GM23338 (cell line): Measurements from ENCODE around the gene C1QTNF5. TPM values are rescaled to one million over a fixed set of nuclear protein-coding genes. Genes with fewer than 3 reads are reported as not detected.

Experiments used
- ATAC-seq: fragments of 200-7000 bp; cut with Tn5 transposase; 3 replicates; pipeline ENCODE4 v1.9.1; 2020
- DNase-seq: peaks from one replicate; pipeline ENCODE4 v3.0.0-alpha.2; 2015; ENCODE audit warnings: low spot score
- H2AFZ ChIP-seq: fragments of 200-600 bp; sonication (generic); 2 replicates; pipeline ENCODE4 v1.8.0; 2016; ENCODE audit warnings: antibody characterized with exemption, mild to moderate bottlenecking, moderate library complexity
- H3F3A ChIP-seq: fragments of 200-600 bp; sonication (generic); replicated peaks from 2 replicates; pipeline ENCODE4 v1.8.0; 2017; ENCODE audit warnings: antibody characterized with exemption, mixed run types, low read depth
- H3K27ac ChIP-seq: fragments of 200-600 bp; sonication (generic); 2 replicates; pipeline ENCODE4 v1.6.1; 2016; ENCODE audit warnings: low read depth
- H3K27me3 ChIP-seq: fragments of 200-600 bp; sonication (generic); 2 replicates; pipeline ENCODE4 v1.8.0; 2016; ENCODE audit warnings: mild to moderate bottlenecking, mixed run types, moderate library complexity; ENCODE audit not compliant: insufficient read depth
- H3K36me3 ChIP-seq: fragments of 200-600 bp; sonication (generic); 2 replicates; pipeline ENCODE4 v1.8.0; 2016; ENCODE audit warnings: mild to moderate bottlenecking; ENCODE audit not compliant: insufficient read depth
- H3K4me1 ChIP-seq: fragments of 200-600 bp; sonication (generic); 2 replicates; pipeline ENCODE4 v1.8.0; 2016; ENCODE audit warnings: mild to moderate bottlenecking, moderate library complexity; ENCODE audit not compliant: insufficient read depth
- H3K4me2 ChIP-seq: fragments of 200-600 bp; sonication (generic); 2 replicates; pipeline ENCODE4 v1.7.1; 2017; ENCODE audit warnings: mixed run types
- H3K4me3 ChIP-seq: fragments of 200-600 bp; sonication (generic); 2 replicates; pipeline ENCODE4 v1.6.1; 2016; ENCODE audit warnings: mixed run types
- H3K79me2 ChIP-seq: fragments of 200-600 bp; sonication (generic); replicated peaks from 2 replicates; pipeline ENCODE4 v1.8.0; 2017; ENCODE audit warnings: mild to moderate bottlenecking; ENCODE audit not compliant: insufficient read depth
- H3K9me2 ChIP-seq: fragments of 200-600 bp; sonication (generic); 2 replicates; pipeline ENCODE4 v1.8.0; 2017; ENCODE audit not compliant: insufficient read depth
- H4K20me1 ChIP-seq: fragments of 200-600 bp; sonication (generic); replicated peaks from 2 replicates; pipeline ENCODE4 v1.8.0; 2017; ENCODE audit warnings: mild to moderate bottlenecking; ENCODE audit not compliant: insufficient read depth
- H3K27ac Mint-ChIP-seq: 2 replicates; pipeline ENCODE4 v1.8.0; 2020; ENCODE audit warnings: inconsistent platforms, mild to moderate bottlenecking, moderate library complexity, mixed read lengths
- H3K27me3 Mint-ChIP-seq: 3 replicates; pipeline ENCODE4 v1.8.0; 2022; ENCODE audit warnings: low read depth, mild to moderate bottlenecking, moderate library complexity, mixed read lengths, inconsistent platforms; ENCODE audit not compliant: insufficient read depth, poor library complexity
- H3K36me3 Mint-ChIP-seq: 3 replicates; pipeline ENCODE4 v1.8.0; 2021; ENCODE audit warnings: low read depth, mild to moderate bottlenecking, inconsistent platforms, moderate library complexity, mixed read lengths
- H3K4me1 Mint-ChIP-seq: 3 replicates; pipeline ENCODE4 v1.8.0; 2020; ENCODE audit warnings: mild to moderate bottlenecking, inconsistent platforms, mixed read lengths
- H3K4me3 Mint-ChIP-seq: 3 replicates; pipeline ENCODE4 v1.8.0; 2021; ENCODE audit warnings: moderate library complexity, mild to moderate bottlenecking, inconsistent platforms, mixed read lengths
- H3K9me3 Mint-ChIP-seq: 3 replicates; pipeline ENCODE4 v1.8.0; 2020; ENCODE audit warnings: moderate library complexity, mild to moderate bottlenecking, inconsistent platforms, mixed read lengths
- CREB1 ChIP-seq: fragments of 250-450 bp; sonication (Bioruptor Pico); IDR thresholded peaks from 2 replicates; pipeline ENCODE4 v1.5.0; 2020; ENCODE audit warnings: low read depth, mild to moderate bottlenecking, moderate library complexity
- EZH2 ChIP-seq: fragments of 200-600 bp; sonication (generic); IDR thresholded peaks from one replicate; pipeline ENCODE4 v1.8.0; 2017; ENCODE audit warnings: antibody characterized with exemption, mild to moderate bottlenecking, low read depth; ENCODE audit not compliant: unreplicated experiment
- EZH2phosphoT487 ChIP-seq: fragments of 200-600 bp; sonication (generic); IDR thresholded peaks from one replicate; pipeline ENCODE4 v1.8.1; 2018; ENCODE audit warnings: antibody characterized with exemption; ENCODE audit not compliant: unreplicated experiment
- JUNB ChIP-seq: IDR thresholded peaks from one replicate; pipeline ENCODE4 v1.6.1; 2016; ENCODE audit warnings: antibody characterized with exemption; ENCODE audit not compliant: unreplicated experiment
- NANOG ChIP-seq: IDR thresholded peaks from 2 replicates; pipeline ENCODE4 v1.6.1; 2016; ENCODE audit warnings: antibody characterized with exemption, borderline replicate concordance
- POLR2AphosphoS5 ChIP-seq: IDR thresholded peaks from 2 replicates; pipeline ENCODE4 v1.6.1; 2016; ENCODE audit warnings: antibody characterized with exemption, low read depth
- STAT1 ChIP-seq: IDR thresholded peaks from one replicate; pipeline ENCODE4 v1.6.1; 2016; ENCODE audit warnings: antibody characterized with exemption; ENCODE audit not compliant: unreplicated experiment
- ZNF114 ChIP-seq: fragments of 250-450 bp; sonication (Bioruptor Pico); IDR thresholded peaks from 2 replicates; pipeline ENCODE4 v1.5.0; 2020; ENCODE audit warnings: mild to moderate bottlenecking, moderate library complexity
- ZNF331 ChIP-seq: fragments of 250-450 bp; sonication (Bioruptor Pico); IDR thresholded peaks from 2 replicates; pipeline ENCODE4 v1.5.0; 2020; ENCODE audit warnings: low read depth, mild to moderate bottlenecking, moderate library complexity
- polyA plus RNA-seq: library from polyadenylated mRNA; unstranded; fragments of >200 nt; fragmentation: Nextera tagmentation; extraction: Ambion mirVana; gene quantifications from 2 replicates; pipeline ENCODE4 v1.2.1, GENCODE V29; 2016
- total RNA-seq: library from RNA; depleted of rRNA; stranded (reverse); fragments of >200 nt; shearing (Covaris generic); gene quantifications from 2 replicates; pipeline ENCODE4 v1.2.3, GENCODE V29; 2014
- TF ChIP-seq, protein P1 (sequence below): IDR thresholded peaks from one replicate; pipeline ENCODE4 v1.6.1; 2018; ENCODE audit warnings: antibody characterized with exemption; ENCODE audit not compliant: unreplicated experiment
- TF ChIP-seq, protein P2 (sequence below), 2 experiments: fragments of 200-600 bp in 1 of 2; sonication (generic) in 1 of 2; conservative IDR thresholded peaks; 2 replicates each; pipeline versions ENCODE4 v1.5.1 to v1.6.1; 2016 to 2017; ENCODE audit warnings: antibody characterized with exemption in 2 of 2, low read depth in 2 of 2, mild to moderate bottlenecking in 2 of 2, moderate library complexity in 1 of 2

Gene C1QTNF5
- total and polyA plus RNA-seq, 2 experiments from 2014 or later: 1.9 TPM

DNA sequence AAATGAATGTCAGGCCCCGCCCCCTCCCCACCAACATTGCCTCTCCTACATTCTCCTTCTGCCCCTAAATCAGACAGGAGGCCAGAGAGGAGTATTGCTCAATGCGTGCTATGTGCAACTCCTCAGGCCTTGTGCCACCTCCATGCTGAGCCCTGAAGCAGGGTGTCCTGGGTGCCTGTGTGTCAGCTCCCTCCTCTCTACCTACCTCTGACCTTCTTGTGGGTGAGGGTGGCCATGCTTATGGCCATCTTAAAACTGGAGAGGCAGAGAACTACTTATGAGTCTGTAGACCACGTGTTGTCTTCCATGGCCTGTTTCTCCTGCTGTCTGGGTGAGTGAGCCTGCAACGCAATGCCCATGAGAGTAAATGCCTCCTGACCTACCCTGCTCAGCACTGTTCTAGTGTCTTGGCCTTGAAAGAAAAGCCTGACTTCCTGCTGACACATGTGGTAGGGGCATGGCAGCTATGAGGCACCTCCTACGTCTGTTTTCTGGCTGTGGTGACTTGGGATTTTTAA is 34.3 kb downstream of the C1QTNF5 start (continued):
- TF ChIP-seq, protein P1, sequence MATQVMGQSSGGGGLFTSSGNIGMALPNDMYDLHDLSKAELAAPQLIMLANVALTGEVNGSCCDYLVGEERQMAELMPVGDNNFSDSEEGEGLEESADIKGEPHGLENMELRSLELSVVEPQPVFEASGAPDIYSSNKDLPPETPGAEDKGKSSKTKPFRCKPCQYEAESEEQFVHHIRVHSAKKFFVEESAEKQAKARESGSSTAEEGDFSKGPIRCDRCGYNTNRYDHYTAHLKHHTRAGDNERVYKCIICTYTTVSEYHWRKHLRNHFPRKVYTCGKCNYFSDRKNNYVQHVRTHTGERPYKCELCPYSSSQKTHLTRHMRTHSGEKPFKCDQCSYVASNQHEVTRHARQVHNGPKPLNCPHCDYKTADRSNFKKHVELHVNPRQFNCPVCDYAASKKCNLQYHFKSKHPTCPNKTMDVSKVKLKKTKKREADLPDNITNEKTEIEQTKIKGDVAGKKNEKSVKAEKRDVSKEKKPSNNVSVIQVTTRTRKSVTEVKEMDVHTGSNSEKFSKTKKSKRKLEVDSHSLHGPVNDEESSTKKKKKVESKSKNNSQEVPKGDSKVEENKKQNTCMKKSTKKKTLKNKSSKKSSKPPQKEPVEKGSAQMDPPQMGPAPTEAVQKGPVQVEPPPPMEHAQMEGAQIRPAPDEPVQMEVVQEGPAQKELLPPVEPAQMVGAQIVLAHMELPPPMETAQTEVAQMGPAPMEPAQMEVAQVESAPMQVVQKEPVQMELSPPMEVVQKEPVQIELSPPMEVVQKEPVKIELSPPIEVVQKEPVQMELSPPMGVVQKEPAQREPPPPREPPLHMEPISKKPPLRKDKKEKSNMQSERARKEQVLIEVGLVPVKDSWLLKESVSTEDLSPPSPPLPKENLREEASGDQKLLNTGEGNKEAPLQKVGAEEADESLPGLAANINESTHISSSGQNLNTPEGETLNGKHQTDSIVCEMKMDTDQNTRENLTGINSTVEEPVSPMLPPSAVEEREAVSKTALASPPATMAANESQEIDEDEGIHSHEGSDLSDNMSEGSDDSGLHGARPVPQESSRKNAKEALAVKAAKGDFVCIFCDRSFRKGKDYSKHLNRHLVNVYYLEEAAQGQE: no peak
- TF ChIP-seq NANOG (no peak), STAT1 (no peak), EZH2phosphoT487 (no peak), ZNF331 (CRISPR knock-in tag) (no peak)

DNA sequence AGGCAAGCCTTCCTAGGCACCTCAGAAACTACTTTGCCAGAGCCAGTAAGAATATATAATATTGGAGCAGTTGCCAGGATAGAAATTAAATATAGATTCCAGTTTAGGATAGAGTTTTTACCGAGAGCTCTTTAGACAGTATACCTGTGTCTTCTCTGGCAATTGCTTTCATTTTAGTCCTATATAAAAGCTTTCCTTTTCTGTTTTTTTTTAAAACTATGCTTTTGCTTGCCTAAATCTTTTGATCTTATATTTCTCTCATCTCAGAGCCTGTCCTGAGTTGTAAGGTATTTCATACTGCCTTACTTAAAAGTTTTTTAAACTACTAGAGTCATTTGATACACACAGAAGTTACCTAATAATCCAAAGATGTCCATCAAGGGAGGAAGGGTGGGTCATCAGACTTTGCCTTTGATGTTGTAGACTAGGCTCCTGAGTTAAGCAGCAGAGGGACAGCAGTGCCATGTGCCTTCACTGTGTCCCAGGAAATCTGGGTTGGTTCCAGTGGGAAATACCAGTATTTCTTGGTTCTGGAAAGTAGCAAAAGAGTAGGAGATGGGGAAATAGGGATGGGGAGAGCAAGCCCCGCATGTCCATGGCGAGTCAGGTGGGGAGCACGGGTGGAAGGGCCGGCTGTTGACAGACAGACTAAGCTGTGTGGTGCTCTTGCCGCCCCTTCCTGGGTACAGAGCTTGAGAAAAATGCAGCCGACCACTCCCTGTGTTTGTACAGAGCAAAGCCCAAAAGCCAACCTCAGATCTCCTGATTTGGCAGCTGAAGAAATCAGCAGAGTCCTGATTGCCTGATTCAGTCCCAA is 34.9 kb downstream of the C1QTNF5 start:
- H4K20me1 ChIP-seq: peaks cover 19% of the 10 kb centered on the region
- no peak overlapping the region for H3K4me3 ChIP-seq
- H3K27ac Mint-ChIP-seq: no peak overlapping the region
- H3K4me2 ChIP-seq: no peak overlapping the region
- peaks cover 31% of the 10 kb centered on the region for H3K36me3 ChIP-seq
- no peak for ATAC-seq
- peaks cover 51% of the 10 kb centered on the region for H3K36me3 Mint-ChIP-seq
- H2AFZ ChIP-seq: no peak overlapping the region
- H3F3A ChIP-seq: 0 out of 2 replicates have a peak, but pooled peaks cover 4% of the 10 kb centered on the region
- no peaks in the 10 kb centered on the region for H3K27me3 ChIP-seq
- no peaks in the 10 kb centered on the region for H3K9me2 ChIP-seq
- H3K79me2 ChIP-seq: no peaks in the 10 kb centered on the region
- H3K9me3 Mint-ChIP-seq: no peaks in the 10 kb centered on the region; the same call in 2 of the 3 replicates
- H3K27me3 Mint-ChIP-seq: peaks cover 9% of the 10 kb centered on the region
- DNase-seq: no peak
- no peak overlapping the region; the same call in 2 of the 3 replicates for H3K4me3 Mint-ChIP-seq
- peak overlapping the region; percentile 52 for H3K27ac ChIP-seq
- peaks cover 12% of the 10 kb centered on the region; the same call in 1 of the 2 replicates for H3K4me1 ChIP-seq
- H3K4me1 Mint-ChIP-seq: peaks cover 17% of the 10 kb centered on the region
- no peak for TF ChIP-seq STAT1
- TF ChIP-seq, protein P1: no peak
- TF ChIP-seq POLR2AphosphoS5: no peak
- TF ChIP-seq EZH2: no peak
- no peak for TF ChIP-seq JUNB
- no peak for TF ChIP-seq ZNF114 (CRISPR knock-in tag)
- TF ChIP-seq CREB1 (CRISPR knock-in tag): no peak
- TF ChIP-seq, protein P2, sequence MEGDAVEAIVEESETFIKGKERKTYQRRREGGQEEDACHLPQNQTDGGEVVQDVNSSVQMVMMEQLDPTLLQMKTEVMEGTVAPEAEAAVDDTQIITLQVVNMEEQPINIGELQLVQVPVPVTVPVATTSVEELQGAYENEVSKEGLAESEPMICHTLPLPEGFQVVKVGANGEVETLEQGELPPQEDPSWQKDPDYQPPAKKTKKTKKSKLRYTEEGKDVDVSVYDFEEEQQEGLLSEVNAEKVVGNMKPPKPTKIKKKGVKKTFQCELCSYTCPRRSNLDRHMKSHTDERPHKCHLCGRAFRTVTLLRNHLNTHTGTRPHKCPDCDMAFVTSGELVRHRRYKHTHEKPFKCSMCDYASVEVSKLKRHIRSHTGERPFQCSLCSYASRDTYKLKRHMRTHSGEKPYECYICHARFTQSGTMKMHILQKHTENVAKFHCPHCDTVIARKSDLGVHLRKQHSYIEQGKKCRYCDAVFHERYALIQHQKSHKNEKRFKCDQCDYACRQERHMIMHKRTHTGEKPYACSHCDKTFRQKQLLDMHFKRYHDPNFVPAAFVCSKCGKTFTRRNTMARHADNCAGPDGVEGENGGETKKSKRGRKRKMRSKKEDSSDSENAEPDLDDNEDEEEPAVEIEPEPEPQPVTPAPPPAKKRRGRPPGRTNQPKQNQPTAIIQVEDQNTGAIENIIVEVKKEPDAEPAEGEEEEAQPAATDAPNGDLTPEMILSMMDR (conservative IDR thresholded peaks at IDR 0.05; ENCODE audit: low read depth in 2 of 2): no peak
- no peak for TF ChIP-seq EZH2phosphoT487
- no peak for TF ChIP-seq NANOG
